A549 (cell line): ENCODE data around the gene S100A8. TPM values are rescaled to one million over a fixed set of nuclear protein-coding genes. Genes with fewer than 3 reads are reported as not detected.

Source experiments
- ATAC-seq, 2 experiments: fragments of 200-7000 bp in 1 of 2; fragments of >200 bp in 1 of 2; cut with Nextera tagmentation in 1 of 2; cut with Tn5 transposase in 1 of 2; 3 replicates each; pipeline versions ENCODE4 v1.8.0 to v1.9.1; 2018 to 2020; ENCODE audit warnings: mild to moderate bottlenecking in 1 of 2, moderate library complexity in 1 of 2
- CTCF ChIA-PET: fragments of 300-600 bp; sonication (Branson Sonifier 250); formaldehyde crosslinking; extraction: SDS; loops from one replicate; lab custom pipeline; 2021; ENCODE audit warnings: antibody characterized with exemption, inconsistent platforms; lab: Yijun Ruan, JAX
- POLR2A ChIA-PET: fragments of 350-600 bp; formaldehyde crosslinking; extraction: SDS; loops from one replicate; lab custom pipeline; 2021; ENCODE audit warnings: antibody characterized with exemption, inconsistent platforms; lab: Yijun Ruan, JAX
- DNase-seq, 2 experiments: peaks; one replicate each; pipeline versions ENCODE4 v3.0.0 to v3.0.0-alpha.2; 2011 to 2016; ENCODE audit warnings: low read depth in 1 of 2, low spot score in 1 of 2
- FAIRE-seq: peaks from 2 replicates; lab custom pipeline; 2011; peaks lifted over from hg19 to GRCh38; lab: Jason Lieb, UNC
- H3K27ac ChIP-seq, 2 experiments: fragments of >200 bp; sonication (Bioruptor Twin); formaldehyde crosslinking; 3 replicates each; pipeline ENCODE4 v1.5.1; 2016 to 2017
- H3K4me1 ChIP-seq: fragments of >200 bp; sonication (Bioruptor Twin); formaldehyde crosslinking; 3 replicates; pipeline ENCODE4 v1.6.1; 2016
- H3K4me2 ChIP-seq: fragments of >200 bp; sonication (Bioruptor Twin); formaldehyde crosslinking; 3 replicates; pipeline ENCODE4 v1.6.1; 2016
- H3K4me3 ChIP-seq: fragments of >200 bp; sonication (Bioruptor Twin); formaldehyde crosslinking; 3 replicates; pipeline ENCODE4 v1.5.1; 2016
- H3K9me3 ChIP-seq: fragments of >200 bp; sonication (Bioruptor Twin); formaldehyde crosslinking; 3 replicates; pipeline ENCODE4 v1.6.1; 2016
- BHLHE40 ChIP-seq: IDR thresholded peaks from 2 replicates; pipeline ENCODE4 v1.6.1; 2012; ENCODE audit warnings: low read depth, low read length, inconsistent platforms
- CBX2 ChIP-seq: fragments of 200-600 bp; sonication (generic); IDR thresholded peaks from 2 replicates; pipeline ENCODE4 v1.6.1; 2016; ENCODE audit warnings: low read depth, mild to moderate bottlenecking, borderline replicate concordance
- CBX8 ChIP-seq: fragments of 200-600 bp; sonication (generic); IDR thresholded peaks from 2 replicates; pipeline ENCODE4 v1.6.1; 2016
- CHD2 ChIP-seq: fragments of 150-350 bp; IDR thresholded peaks from 2 replicates; pipeline ENCODE4 v1.6.1; 2014; ENCODE audit warnings: low read length; ENCODE audit not compliant: partially characterized antibody
- EHF ChIP-seq: fragments of 250-450 bp; sonication (Bioruptor Pico); IDR thresholded peaks from 2 replicates; pipeline ENCODE4 v1.5.0; 2020; ENCODE audit warnings: mild to moderate bottlenecking
- EHMT2 ChIP-seq: fragments of 200-600 bp; sonication (generic); IDR thresholded peaks from 2 replicates; pipeline ENCODE4 v1.6.1; 2016; ENCODE audit warnings: antibody characterized with exemption, low read depth, mild to moderate bottlenecking, moderate library complexity
- EP300 ChIP-seq, 2 experiments: fragments of >200 bp; sonication (Bioruptor Twin); formaldehyde crosslinking; IDR thresholded peaks; 2 replicates in 1 of 2; 3 replicates in 1 of 2; pipeline ENCODE4 v1.6.1; 2016 to 2017
- HDAC2 ChIP-seq: fragments of 200-600 bp; sonication (generic); IDR thresholded peaks from 2 replicates; pipeline ENCODE4 v1.6.1; 2016
- JUN ChIP-seq, 2 experiments: fragments of >200 bp; sonication (Bioruptor Twin); formaldehyde crosslinking; IDR thresholded peaks; 2 replicates in 1 of 2; 3 replicates in 1 of 2; pipeline ENCODE4 v1.6.1; 2016 to 2017
- MAZ ChIP-seq: fragments of 150-350 bp; IDR thresholded peaks from 2 replicates; pipeline ENCODE4 v1.6.1; 2014; ENCODE audit warnings: antibody characterized with exemption, low read depth, low read length, borderline replicate concordance
- MYC ChIP-seq: IDR thresholded peaks from 2 replicates; pipeline ENCODE4 v1.6.1; 2012; ENCODE audit warnings: mild to moderate bottlenecking, inconsistent platforms, low read length, improper control_type of control experiment, borderline replicate concordance
- NFE2L2 ChIP-seq: fragments of 150-350 bp; conservative IDR thresholded peaks from 2 replicates; pipeline ENCODE4 v1.6.1; 2014; ENCODE audit warnings: low read length
- NR3C1 ChIP-seq: fragments of >200 bp; sonication (Bioruptor Twin); formaldehyde crosslinking; IDR thresholded peaks from 3 replicates; pipeline ENCODE4 v1.6.1; 2017
- PHF8 ChIP-seq: fragments of 200-600 bp; sonication (generic); IDR thresholded peaks from 2 replicates; pipeline ENCODE4 v1.6.1; 2016; ENCODE audit warnings: low read depth, mild to moderate bottlenecking, antibody characterized with exemption, moderate library complexity, borderline replicate concordance
- POLR2AphosphoS2 ChIP-seq: conservative IDR thresholded peaks from 2 replicates; pipeline ENCODE4 v1.6.1; 2012; ENCODE audit warnings: low read length, improper control_type of control experiment, inconsistent platforms
- RARB ChIP-seq: fragments of 250-450 bp; sonication (Bioruptor Pico); IDR thresholded peaks from 2 replicates; pipeline ENCODE4 v1.8.0; 2021; ENCODE audit warnings: mild to moderate bottlenecking, moderate library complexity
- RNF2 ChIP-seq: fragments of 200-600 bp; sonication (generic); IDR thresholded peaks from 2 replicates; pipeline ENCODE4 v1.6.1; 2016; ENCODE audit warnings: low read depth, mild to moderate bottlenecking, antibody characterized with exemption, moderate library complexity, borderline replicate concordance
- TFCP2L1 ChIP-seq: fragments of 250-450 bp; sonication (Bioruptor Pico); IDR thresholded peaks from 2 replicates; pipeline ENCODE4 v1.5.0; 2021; ENCODE audit warnings: mild to moderate bottlenecking
- TP53 ChIP-seq: fragments of 250-450 bp; sonication (Bioruptor Pico); IDR thresholded peaks from 2 replicates; pipeline ENCODE4 v1.5.0; 2021; ENCODE audit warnings: mild to moderate bottlenecking, moderate library complexity
- ZFP36 ChIP-seq: fragments of 450-650 bp; IDR thresholded peaks from 2 replicates; pipeline ENCODE4 v1.6.1; 2014; ENCODE audit warnings: borderline replicate concordance; ENCODE audit not compliant: partially characterized antibody
- ZNF302 ChIP-seq: fragments of 250-450 bp; sonication (Bioruptor Pico); IDR thresholded peaks from 2 replicates; pipeline ENCODE4 v1.9.0; 2021; ENCODE audit warnings: inconsistent platforms, mild to moderate bottlenecking, moderate library complexity
- WGBS: methylation state at CpG from one replicate; pipeline ENCODE4 v1.1.6; 2017; ENCODE audit errors: missing lambda C conversion rate; 5-methylcytosine and 5-hydroxymethylcytosine counted together
- polyA plus RNA-seq, 4 experiments: library from polyadenylated mRNA; depleted of rRNA in 3 of 4; stranded (reverse); fragments of >200 nt; fragmentation: RNase III in 1 of 4; extraction: RNeasy Plus Mini Kit Qiagen cat#74134 plus additional on column Dnase treatment in 1 of 4; gene quantifications; 2 replicates in 3 of 4; 3 replicates in 1 of 4; pipeline ENCODE4 v1.2.3, GENCODE V29; 2011 to 2017
- TF ChIP-seq, protein P1 (sequence below): fragments of >200 bp; sonication (Bioruptor Twin); formaldehyde crosslinking; IDR thresholded peaks from 3 replicates; pipeline ENCODE4 v1.6.1; 2016
- TF ChIP-seq, protein P2 (sequence below): fragments of 200-600 bp; sonication (generic); IDR thresholded peaks from 2 replicates; pipeline ENCODE4 v1.6.1; 2016; ENCODE audit warnings: antibody characterized with exemption, mild to moderate bottlenecking, moderate library complexity
- TF ChIP-seq, protein P3 (sequence below): fragments of >200 bp; sonication (Bioruptor Twin); formaldehyde crosslinking; IDR thresholded peaks from 3 replicates; pipeline ENCODE4 v1.5.1; 2016
- TF ChIP-seq, protein P4 (sequence below): fragments of >200 bp; sonication (Bioruptor Twin); formaldehyde crosslinking; IDR thresholded peaks from 2 replicates; pipeline ENCODE4 v1.6.1; 2016
- TF ChIP-seq, protein P5 (sequence below): fragments of 450-650 bp; IDR thresholded peaks from 2 replicates; pipeline ENCODE4 v1.6.1; 2014; ENCODE audit warnings: antibody characterized with exemption

The S100A8 gene
- polyA plus RNA-seq, 2 of the 4 experiments (the other 2 are of a cell fraction), result not detected

DNA sequence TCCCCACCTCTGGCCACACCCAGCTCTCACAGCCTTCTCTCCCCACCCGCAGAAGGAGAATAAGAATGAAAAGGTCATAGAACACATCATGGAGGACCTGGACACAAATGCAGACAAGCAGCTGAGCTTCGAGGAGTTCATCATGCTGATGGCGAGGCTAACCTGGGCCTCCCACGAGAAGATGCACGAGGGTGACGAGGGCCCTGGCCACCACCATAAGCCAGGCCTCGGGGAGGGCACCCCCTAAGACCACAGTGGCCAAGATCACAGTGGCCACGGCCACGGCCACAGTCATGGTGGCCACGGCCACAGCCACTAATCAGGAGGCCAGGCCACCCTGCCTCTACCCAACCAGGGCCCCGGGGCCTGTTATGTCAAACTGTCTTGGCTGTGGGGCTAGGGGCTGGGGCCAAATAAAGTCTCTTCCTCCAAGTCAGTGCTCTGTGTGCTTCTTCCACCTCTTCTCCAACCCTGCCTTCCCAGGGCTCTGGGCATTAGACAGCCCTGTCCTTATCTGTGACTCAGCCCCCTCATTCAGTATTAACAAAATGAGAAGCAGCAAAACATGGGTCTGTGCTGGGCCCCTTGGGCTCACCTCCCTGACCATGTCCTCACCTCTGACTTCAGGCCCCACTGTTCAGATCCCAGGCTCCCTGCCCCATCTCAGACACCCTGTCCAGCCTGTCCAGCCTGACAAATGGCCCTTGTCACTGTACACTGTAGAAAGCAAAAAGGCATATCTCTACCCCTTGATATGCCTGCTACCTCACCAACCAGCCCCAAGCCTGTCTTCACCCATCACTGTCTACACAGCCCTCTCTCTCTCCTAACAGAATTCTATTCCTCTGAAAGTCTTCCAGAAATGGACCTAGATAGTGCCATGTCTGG lies 30.0 kb downstream of the S100A8 start:
- 17% methylated on average over 5 of the region's 11 CpGs for WGBS
- Histone ChIP-seq H3K4me2 (no peak overlapping the region), H3K9me3 (no peaks in the 10 kb centered on the region), H3K4me3 (no peak overlapping the region), H3K27ac (no peak overlapping the region), H3K4me1 (no peaks in the 10 kb centered on the region)
- no peak for TF ChIP-seq CBX8
- no peak for TF ChIP-seq ZFP36
- TF ChIP-seq NFE2L2, result no peak
- TF ChIP-seq, protein P1, sequence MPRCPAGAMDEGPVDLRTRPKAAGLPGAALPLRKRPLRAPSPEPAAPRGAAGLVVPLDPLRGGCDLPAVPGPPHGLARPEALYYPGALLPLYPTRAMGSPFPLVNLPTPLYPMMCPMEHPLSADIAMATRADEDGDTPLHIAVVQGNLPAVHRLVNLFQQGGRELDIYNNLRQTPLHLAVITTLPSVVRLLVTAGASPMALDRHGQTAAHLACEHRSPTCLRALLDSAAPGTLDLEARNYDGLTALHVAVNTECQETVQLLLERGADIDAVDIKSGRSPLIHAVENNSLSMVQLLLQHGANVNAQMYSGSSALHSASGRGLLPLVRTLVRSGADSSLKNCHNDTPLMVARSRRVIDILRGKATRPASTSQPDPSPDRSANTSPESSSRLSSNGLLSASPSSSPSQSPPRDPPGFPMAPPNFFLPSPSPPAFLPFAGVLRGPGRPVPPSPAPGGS, result no peak
- TF ChIP-seq, protein P2, sequence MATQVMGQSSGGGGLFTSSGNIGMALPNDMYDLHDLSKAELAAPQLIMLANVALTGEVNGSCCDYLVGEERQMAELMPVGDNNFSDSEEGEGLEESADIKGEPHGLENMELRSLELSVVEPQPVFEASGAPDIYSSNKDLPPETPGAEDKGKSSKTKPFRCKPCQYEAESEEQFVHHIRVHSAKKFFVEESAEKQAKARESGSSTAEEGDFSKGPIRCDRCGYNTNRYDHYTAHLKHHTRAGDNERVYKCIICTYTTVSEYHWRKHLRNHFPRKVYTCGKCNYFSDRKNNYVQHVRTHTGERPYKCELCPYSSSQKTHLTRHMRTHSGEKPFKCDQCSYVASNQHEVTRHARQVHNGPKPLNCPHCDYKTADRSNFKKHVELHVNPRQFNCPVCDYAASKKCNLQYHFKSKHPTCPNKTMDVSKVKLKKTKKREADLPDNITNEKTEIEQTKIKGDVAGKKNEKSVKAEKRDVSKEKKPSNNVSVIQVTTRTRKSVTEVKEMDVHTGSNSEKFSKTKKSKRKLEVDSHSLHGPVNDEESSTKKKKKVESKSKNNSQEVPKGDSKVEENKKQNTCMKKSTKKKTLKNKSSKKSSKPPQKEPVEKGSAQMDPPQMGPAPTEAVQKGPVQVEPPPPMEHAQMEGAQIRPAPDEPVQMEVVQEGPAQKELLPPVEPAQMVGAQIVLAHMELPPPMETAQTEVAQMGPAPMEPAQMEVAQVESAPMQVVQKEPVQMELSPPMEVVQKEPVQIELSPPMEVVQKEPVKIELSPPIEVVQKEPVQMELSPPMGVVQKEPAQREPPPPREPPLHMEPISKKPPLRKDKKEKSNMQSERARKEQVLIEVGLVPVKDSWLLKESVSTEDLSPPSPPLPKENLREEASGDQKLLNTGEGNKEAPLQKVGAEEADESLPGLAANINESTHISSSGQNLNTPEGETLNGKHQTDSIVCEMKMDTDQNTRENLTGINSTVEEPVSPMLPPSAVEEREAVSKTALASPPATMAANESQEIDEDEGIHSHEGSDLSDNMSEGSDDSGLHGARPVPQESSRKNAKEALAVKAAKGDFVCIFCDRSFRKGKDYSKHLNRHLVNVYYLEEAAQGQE, result no peak
- no peak for TF ChIP-seq NR3C1
- TF ChIP-seq CBX2, result no peak
- TF ChIP-seq BHLHE40, result no peak
- TF ChIP-seq, protein P3, sequence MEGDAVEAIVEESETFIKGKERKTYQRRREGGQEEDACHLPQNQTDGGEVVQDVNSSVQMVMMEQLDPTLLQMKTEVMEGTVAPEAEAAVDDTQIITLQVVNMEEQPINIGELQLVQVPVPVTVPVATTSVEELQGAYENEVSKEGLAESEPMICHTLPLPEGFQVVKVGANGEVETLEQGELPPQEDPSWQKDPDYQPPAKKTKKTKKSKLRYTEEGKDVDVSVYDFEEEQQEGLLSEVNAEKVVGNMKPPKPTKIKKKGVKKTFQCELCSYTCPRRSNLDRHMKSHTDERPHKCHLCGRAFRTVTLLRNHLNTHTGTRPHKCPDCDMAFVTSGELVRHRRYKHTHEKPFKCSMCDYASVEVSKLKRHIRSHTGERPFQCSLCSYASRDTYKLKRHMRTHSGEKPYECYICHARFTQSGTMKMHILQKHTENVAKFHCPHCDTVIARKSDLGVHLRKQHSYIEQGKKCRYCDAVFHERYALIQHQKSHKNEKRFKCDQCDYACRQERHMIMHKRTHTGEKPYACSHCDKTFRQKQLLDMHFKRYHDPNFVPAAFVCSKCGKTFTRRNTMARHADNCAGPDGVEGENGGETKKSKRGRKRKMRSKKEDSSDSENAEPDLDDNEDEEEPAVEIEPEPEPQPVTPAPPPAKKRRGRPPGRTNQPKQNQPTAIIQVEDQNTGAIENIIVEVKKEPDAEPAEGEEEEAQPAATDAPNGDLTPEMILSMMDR, result no peak
- no peak for TF ChIP-seq RNF2
- TF ChIP-seq, protein P4, sequence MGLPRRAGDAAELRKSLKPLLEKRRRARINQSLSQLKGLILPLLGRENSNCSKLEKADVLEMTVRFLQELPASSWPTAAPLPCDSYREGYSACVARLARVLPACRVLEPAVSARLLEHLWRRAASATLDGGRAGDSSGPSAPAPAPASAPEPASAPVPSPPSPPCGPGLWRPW, result no peak
- TF ChIP-seq RARB (CRISPR knock-in tag), result no peak
- no peak for TF ChIP-seq HDAC2
- no peak for TF ChIP-seq EP300 (IDR thresholded peaks at IDR 0.05)
- CTCF ChIA-PET, result interaction anchor here (0.5 to 13.2 kb wide), 6 partner anchors 9 to 1404 kb away, joined by 3 to 731 read pairs (median 27); no protein-coding TSS in a partner anchor
- no peak; a peak in 1 of 6 replicates for ATAC-seq
- no peak for FAIRE-seq
- DNase-seq, result no peak
- POLR2A ChIA-PET, result no interaction called here

DNA sequence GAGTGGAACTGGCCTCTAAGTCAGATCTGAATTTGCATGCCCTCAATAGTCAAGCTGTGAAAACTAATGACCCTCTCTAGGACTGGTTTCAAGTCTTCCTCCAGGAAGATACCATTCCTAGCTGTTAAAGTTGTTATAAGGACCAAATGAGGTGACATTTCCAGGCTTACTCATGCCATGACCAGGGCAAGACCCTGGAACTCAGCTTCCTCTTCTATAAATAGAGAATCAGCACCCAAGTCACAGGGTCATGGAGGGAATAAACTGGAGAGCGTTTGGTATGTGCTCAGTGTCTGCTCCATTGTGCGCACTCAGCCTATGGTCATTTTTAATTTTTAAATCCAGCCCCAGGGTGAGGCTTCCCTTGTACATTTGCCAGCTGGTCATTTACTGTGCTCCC lies 30.7 kb downstream of the S100A8 start:
- no peaks in the 10 kb centered on the region for H3K4me1 ChIP-seq
- no peak for TF ChIP-seq BHLHE40
- TF ChIP-seq TFCP2L1 (CRISPR knock-in tag), result no peak
- TF ChIP-seq CHD2, result no peak
- no peak for TF ChIP-seq ZNF302 (CRISPR knock-in tag)
- TF ChIP-seq NR3C1, result no peak
- no peak for TF ChIP-seq JUN (IDR thresholded peaks at IDR 0.05)
- TF ChIP-seq PHF8, result no peak
- TF ChIP-seq EHMT2, result no peak
- no peak for TF ChIP-seq POLR2AphosphoS2
- no peak for TF ChIP-seq EHF (CRISPR knock-in tag)
- TF ChIP-seq, protein P5, sequence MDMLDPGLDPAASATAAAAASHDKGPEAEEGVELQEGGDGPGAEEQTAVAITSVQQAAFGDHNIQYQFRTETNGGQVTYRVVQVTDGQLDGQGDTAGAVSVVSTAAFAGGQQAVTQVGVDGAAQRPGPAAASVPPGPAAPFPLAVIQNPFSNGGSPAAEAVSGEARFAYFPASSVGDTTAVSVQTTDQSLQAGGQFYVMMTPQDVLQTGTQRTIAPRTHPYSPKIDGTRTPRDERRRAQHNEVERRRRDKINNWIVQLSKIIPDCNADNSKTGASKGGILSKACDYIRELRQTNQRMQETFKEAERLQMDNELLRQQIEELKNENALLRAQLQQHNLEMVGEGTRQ, result no peak
- TF ChIP-seq MYC, result no peak
- no peak for TF ChIP-seq MAZ
- no peak for TF ChIP-seq TP53
- POLR2A ChIA-PET, result no interaction called here
- FAIRE-seq (no peak), ATAC-seq (no peak), DNase-seq (no peak)
- no peak overlapping the region for H3K4me2 ChIP-seq
- H3K9me3 ChIP-seq, result no peaks in the 10 kb centered on the region
- H3K27ac ChIP-seq, result no peak overlapping the region
- CTCF ChIA-PET, result interaction anchor here (0.5 to 13.2 kb wide), 2 partner anchors 135 to 1405 kb away, joined by 3 to 731 read pairs; no protein-coding TSS in a partner anchor
- WGBS, result 54% methylated on average over 2 of the region's 2 CpGs
- H3K4me3 ChIP-seq, result no peak overlapping the region
